GM21515 (cell line): ENCODE measurements around the gene FEN1.
A peak's percentile ranks its signal among the peaks of the same experiment; 100 is the strongest.

Experiments
- ATAC-seq: cut with Tn5 transposase; IDR thresholded peaks from one replicate; pipeline ENCODE4 v1.9.1; 2021; ENCODE audit not compliant: unreplicated experiment

FEN1 gene

DNA sequence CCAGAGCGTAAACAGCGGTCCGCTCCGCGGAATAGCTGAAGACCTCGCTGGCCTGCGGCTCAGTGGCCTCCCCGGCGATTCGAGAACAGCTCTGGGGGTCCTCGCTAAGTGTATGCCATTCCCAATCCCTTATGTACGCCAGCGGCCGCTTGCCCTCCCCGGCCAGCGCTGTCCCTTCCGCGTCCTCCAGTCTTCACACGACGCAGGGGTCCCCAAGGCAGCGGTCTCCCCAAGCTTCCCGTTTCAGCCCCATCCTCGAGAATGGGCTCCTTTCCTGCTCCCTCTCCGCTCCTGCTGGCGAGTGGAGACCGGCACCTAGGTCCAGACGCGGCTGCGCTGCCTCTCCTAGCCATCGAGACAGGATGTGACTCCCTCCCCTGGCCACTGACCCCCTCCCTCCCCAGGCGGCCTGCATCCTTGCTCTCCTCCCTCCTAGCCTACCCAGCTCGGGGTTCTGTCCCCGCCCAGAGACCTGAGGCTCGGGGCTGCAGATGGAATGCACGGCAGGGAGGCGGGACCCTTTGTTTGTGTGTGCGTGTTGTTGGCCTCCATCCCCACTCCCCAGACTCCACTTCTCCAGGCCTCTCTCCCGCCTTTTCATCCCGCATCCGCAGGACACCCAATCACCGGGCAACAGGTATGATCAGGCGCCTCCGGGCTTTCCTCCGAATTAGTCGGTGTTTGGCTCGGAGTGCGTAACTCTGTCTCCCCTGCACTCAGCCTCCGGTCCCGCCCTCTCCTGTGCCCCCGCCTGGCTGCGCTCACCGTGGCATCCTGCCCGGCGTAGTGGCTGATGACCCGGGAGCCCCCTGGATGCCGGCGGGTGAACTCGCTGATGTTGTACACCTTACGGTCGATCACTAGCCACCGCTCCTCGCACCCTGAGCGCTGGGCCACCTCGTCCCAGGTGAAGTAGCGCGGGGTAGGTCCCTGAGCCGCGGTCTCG is 23.4 kb downstream of the FEN1 start:
- ATAC-seq, result peak; percentile 26

DNA sequence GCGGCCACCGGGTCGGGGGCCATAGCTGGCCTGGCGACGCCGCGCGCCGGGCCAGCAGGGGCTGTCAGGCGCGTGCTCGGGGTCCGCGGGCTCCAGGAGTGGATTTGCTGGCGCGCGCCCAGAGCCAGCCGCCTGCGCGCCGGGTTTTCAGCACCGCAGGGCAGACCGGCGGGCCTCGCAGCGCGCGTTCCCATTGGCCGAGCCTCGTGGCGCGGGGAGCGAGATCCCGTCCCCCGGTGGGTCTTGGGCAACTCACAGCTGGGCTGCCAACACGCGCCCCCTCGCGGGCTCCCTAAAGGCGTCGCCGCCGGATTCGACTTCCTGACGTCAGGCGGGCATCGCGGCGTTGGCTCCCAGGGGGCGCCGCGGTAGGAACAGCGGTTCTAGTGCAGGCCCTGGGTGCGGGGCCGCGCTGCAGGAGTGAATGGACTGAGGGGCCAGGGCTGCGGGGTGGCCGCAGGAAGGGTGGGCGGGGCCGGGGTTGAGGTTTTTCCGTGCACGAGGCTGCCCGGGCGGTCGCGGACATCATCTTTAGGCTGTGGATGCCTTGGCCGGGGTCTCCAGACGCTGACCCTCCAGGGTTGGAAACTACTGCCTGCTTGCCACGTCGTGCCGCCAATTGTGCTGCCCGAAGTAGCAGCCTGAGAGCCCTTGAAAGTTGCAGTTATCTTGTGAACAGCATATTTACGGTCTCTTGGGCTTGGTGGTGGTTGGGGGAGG is 24.2 kb downstream of the FEN1 start, which contains the start of gene FADS1:
TSS of gene FADS1 (minus strand) at position 268 of the 720 bp plus-strand sequence. CDS start at position 194, 74 bp downstream.
- peak; percentile 46 for ATAC-seq

DNA sequence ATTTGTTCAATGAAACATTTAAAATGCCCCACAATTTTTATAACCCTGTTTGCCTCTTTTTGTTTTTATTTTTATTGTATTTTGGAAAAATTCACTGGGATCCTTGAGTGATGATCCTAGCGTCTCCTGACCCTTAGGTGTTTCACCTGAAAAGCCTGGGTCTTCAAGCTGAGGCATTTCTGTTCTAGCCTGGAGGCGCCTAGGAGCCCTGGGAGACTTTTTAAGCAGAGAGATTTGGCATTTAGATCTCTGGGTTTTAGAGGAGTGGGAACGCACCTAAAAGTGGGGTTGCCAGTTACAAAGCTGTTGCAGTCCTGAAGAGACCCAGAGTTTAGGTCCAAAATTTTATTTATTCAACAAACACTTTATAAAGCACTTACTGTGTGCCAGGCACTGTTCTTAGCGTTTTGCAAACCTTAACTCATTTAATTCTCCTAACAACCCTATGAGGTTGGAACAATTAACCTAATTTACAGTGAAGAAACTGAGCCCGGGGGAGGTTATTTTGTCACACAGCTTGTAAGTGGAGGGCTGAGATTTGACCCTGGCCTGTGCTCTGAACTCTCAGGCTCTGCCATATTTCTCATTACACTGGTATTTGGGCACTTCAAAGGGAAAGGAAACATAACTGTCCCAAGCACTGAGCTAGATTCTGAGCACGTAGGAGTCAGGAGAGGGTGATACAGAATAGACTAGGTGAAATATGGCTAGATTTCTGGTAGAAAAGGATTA is 24.9 kb downstream of the FEN1 start:
- ATAC-seq, result no peak

DNA sequence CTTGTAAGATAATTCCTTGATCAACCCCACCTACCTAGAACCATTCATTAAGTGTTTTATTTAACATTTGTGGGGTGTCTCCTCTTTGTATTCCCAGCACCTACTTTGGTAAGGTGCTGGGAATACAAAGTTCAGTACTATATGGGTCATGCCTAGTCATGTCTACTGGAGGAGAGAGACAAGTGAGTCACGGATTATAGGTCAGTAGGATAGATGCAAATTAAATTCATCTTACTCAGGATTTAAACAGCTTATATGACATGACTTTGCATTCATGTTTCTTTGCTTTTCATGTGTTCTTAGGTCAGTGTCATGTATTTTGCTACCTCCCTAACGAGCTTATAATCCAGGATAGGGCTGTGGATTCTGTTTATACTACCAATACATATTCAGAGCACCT is 27.5 kb downstream of the FEN1 start:
- ATAC-seq, result no peak

DNA sequence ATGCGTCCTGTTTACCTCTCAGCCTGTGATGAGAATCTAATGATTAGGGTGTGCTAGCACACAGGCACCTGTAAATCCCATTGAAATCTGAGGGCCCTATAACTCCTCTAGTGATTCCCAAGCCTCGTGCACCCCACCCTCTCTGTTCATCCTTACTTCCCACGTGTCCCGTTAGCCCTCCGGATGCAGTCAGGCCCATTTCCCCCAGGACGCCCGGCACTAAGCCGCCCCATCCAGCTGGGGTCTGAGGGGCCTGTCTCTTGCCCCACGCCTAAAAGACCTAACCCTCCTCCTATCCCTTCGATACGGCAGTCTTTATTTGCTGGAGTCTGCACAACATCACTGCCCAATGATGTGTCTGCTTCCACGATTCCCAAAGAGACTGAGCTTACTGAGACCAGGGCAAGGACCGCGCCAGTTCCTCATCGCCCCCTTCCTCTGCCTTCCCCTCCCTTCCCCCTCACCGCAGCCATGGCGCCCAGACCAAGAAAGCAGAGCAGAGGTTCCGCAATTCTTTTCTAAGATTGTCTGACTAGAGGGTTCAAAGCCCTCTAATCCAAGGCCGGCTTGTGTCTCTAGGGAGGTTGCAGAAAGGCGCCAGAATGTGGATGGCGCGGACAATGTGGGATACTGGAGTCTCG is 34.3 kb downstream of the FEN1 start:
- ATAC-seq, result peak; percentile 5

DNA sequence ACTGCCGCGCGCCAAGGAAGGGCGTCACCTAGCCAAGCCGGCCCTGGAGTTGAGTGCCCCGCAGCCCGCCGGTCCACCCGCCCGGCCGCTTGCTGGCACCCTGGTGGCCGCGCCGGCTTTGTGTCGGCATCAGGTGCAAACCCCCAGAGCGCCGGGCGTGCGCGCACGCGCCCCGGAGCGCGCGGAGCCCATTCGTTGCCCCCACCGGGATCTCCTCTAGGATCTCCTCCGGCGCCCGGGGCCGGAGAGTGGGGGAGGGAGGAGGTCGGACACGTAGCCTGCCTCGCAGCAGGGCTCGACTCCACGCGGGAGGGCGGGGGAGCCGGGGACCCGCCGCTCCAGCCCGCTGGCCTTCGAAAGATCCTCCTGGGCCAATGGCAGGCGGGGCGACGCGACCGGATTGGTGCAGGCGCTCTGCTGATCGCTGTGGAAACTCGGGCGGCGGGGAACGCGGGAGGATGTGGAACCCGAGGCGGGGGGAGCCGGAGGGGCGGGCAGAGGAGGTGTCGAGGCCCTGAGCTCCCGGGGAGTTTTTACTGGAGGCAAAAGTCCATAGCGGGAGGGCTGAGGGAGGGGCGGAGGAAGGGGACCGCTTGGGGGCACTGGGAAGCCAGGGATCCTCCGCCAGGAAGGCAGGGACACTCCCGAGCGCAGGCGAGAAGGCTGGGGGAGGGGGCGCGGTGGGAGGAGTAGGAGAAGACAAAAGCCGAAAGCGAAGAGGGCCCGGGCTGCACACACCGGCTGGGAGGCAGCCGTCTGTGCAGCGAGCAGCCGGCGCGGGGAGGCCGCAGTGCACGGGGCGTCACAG is 35.1 kb downstream of the FEN1 start, which contains the start of gene FADS2:
TSS of gene FADS2 (plus strand) at position 730 of the 808 bp plus-strand sequence. CDS start 91 bp downstream, outside the sequence.
- ATAC-seq, result peak; percentile 63

DNA sequence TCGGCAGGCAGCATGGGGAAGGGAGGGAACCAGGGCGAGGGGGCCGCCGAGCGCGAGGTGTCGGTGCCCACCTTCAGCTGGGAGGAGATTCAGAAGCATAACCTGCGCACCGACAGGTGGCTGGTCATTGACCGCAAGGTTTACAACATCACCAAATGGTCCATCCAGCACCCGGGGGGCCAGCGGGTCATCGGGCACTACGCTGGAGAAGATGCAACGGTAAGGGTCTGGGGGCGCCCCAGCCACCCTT is 35.6 kb downstream of the FEN1 start:
- ATAC-seq, result no peak

DNA sequence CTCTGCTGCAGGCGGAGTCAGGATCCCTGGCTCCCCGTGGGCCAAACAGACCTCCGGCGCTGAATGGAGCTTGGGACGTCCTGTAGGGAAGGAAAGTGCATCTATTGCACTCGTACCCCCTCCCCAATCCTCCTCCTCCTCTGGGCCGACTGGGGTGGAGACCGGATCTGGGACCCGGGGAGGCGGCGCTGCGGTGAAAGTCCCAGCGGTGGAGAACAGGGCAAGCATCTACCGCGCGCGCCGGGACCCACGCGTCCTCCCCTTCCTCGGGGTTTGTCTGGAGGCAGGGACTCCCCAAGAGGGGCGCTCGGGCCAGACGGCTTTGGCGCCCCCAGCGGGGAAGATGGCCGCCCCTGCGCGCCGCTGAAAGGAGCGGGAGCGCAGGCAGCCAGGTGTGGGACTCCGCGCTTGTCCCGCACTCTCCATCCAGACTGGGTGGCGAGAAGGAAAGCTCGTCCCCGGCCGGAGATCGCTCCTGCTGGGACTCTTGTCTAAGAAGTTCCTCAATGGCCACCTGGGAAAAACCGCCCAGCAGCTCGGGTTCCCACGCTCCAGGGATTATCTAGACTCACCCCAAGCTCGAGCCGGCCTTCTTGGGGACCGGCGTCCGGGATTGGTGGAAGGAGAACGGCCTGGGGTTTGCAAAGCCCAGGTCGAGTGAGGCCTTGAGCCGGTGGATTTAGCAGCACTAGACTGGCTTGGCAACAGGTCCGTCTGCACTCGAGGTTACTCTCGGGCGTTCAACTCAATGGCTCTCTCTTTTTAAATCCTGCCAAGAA is 36.1 kb downstream of the FEN1 start:
- ATAC-seq, result no peak

DNA sequence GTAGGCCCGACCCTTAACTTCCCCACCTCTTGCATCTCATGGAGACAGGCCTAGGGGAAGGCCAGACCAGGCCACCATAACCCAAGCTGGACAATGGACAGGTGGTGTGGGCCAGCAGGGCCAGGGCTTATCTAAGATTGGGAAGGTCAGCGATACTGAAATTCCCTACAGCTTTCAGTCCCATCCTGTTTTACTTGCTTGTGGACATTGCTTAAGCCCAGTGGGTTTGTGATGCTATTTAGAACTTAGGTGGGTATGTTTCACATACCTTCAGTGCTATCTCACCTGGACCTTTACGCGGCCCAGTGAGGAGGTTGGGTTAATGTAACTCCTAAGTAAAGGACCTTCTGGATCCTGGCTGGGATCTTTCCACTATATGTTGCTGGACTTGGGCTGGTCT is 37.1 kb downstream of the FEN1 start:
- no peak for ATAC-seq

DNA sequence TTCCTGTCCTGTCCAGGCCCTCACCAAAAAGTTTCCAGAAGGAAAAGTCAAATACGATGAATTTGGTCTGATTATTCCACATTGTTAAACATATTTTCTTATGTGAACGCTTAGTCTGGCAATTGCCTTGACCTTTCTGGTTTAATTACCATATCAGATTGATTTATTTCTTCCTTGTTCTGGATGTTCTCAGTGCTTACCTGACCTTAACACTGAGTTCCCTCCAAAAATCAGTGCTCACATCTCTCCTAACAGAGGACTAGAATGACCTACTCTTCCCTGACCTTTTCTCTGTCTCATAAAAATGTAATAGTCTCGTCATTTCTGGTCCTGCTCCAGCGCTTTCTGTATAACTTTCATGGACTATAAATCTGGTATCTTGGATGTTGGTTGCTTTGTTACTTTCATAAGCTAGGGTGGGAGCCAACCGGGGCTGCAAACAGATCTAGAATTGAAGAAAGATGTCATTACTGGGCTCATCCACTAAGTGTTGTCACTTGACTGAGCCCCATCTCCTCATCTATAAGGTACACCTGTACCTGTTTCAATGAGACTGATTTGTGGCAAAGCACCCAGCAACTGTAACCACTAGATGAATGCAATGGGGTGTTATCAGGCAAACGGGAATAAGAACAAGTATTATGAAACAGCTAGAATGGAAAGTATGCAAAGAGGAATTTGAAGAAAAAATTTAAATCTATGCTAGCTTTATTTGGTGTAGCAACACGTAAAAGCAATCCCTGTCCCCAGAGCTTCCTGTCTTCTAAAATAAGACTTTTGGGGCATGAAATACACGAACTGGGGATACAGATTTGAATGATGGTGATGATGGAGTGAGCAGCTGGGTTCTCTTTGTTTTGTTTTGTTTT is 37.8 kb downstream of the FEN1 start:
- ATAC-seq, result no peak

DNA sequence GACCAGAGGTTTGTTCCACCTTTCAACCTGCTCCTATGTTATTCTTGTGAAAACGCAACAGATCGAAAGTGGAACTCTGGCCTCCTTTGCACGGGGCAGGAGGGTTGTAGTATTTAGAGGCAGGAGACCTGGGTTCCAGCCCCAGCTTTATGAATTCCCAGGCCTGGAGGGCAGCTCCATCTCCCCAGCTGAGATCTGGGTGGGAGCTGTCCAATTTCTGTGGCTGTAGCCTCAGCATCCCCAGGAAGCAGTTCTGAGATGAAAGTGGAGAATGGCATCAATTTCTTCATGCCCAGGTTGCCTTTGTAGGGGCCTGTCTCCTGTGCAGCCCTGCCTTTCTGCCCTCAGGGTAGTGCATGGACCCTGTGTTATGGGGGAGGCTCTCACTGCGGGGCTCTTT is 39.5 kb downstream of the FEN1 start:
- ATAC-seq, result no peak

DNA sequence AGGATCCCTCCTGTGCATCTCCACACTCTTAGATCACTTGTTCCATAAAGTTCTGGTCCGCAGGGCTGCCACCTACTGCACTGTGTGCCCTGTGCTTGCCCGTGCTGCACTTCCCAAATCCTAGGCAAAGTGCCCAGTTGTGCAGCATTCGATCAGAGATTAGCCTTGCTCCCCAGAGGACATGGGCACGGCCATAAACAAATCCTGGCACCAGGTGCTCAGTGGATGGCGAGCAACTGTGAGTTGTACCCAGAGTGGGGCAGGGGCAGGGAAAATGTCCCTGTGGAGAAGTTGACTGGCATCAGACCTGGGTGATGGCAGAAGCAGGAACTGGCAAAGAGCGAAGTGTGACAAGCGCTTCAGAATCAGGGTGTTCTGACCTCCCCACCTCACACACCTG is 40.0 kb downstream of the FEN1 start:
- ATAC-seq, result no peak

DNA sequence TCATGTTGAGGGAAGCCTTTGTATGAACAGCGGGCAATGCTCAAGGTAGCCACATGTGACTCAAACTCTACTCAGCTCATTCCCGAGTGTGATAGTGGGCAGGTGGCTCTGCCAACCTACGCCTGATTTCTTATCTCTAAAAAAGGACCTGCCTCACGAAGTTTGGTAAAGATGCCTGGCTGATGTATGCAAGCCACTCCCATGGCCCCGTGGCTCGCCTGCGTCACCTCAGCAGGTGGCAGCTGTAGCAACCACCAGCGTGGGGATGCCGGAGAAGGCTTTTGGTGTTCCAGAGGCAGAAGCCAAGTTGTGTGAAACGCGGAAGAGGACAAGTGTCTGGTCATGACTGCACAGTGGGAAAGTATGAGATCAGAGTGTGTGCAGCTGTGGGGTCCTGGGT is 40.8 kb downstream of the FEN1 start:
- no peak for ATAC-seq

DNA sequence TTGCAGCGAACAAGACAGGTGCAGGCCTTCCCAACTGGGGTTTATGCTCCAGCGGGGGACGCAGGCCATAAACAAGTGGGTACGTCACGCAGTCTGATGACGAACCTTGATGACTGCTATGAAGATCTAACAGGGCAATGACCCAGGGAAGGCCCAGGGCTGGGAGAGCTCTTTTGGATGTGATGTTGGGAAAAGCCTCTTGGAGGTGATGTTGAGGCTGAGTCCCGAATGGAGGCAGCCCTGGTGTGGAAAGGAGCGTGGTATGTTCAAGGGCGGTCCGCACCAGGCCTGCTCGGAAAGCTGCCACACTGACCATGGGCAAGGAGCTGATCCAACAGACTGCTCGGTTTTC is 41.2 kb downstream of the FEN1 start:
- ATAC-seq, result no peak

DNA sequence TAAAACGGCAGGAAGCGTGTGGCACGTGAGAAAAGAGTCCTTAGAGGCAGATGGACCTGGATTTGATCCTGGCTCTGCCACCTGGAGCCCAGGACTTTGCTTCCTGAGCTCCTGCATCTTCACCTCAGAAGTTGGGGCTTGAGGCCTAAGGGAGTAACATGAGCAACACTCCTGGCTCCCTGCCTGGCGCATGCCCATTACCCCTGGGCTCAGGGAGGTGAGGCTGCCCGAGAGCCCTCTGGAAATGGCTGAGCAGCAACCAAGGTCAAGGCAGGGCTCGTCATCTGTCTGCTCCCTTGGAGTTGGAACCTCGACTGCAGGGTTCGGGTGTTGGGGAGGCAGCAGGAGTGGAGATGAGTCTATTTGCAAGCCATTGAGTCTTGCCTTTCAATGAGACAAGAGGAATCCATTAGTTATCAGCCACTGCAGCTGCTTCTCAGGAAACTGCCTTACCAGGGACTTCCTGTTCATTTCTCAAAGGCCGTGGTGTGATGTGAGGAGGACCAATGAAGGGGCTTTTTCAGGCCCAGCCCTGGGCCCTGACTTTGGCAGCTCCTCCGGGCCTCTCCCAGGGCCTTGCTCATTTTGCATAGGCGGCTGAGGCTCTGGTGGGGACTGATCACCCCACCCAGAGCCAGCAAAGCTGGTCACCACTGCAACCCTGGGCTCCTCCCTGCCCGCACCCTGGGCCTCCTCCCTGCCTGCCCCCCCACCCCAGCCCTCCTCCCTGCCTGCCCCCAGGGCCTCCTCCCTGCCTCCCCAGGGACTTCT is 41.8 kb downstream of the FEN1 start:
- ATAC-seq, result peak; percentile 88

DNA sequence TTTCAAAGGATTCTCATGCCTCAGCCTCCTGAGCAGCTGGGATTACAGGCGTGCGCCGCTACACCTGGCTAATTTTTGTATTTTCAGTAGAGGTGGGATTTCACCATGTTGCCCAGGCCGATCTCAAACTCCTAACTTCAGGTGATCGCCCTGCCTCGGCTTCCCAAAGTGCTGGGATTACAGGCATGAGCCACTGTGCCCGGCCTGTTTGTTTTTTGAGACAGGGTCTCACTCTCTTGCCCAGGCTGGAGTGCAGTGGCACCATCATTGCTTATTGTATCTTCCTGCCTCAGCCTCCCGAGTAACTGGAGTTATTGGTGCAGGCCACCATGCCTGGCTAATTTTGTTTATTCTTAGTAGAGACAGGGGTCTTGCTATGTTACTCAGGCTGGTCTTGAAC is 43.5 kb downstream of the FEN1 start:
- ATAC-seq, result no peak

DNA sequence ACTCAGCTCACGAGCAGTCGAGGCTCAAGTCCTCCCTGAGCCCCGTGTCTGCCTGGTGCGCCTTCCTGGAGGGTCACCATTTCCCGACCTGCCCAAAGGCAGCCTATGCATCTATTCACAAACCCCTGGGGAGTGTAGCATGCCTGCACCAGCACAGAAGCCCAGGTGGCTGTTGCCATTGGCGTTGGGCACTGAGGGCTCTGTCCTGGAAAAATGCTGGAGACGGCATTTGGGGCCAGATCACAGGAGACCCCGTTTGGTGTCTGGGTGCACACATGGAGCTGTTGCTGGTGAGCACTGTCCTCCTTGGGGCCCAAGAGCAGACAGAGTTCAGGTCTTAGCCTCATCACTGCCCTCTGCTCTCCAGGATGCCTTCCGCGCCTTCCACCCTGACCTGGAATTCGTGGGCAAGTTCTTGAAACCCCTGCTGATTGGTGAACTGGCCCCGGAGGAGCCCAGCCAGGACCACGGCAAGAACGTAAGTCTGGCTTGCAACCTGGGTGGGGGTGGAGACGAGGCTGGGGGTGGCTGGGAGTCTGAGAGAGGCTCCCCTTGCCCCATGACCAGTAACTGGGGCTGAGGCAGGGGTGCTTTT is 44.8 kb downstream of the FEN1 start:
- ATAC-seq, result no peak

DNA sequence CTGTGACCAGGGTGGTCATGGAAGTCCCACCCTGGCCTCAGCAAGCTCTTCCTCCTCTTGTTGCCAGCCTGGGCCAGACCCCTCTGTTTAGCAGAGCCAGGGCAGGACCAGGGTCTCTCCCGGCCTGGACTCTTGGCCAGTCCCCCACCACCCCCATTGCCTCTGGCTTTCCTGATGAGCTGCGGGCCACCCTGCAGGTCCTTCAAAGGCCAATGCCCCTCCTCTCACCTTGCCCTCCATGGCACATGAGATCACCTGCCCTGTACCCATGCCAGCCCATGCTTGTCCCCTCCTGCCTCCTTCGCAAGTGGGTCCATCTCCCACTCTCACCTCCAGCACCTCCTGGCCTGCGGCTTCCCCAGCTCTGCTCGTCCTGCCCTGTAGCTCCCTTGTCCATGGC is 45.8 kb downstream of the FEN1 start:
- no peak for ATAC-seq
